ENCODE data around the gene HYDIN. TPM values are rescaled to one million over a fixed set of nuclear protein-coding genes. Genes with fewer than 3 reads are reported as not detected.
"Not testable (repeated sequence)": the region's sequence is repeated elsewhere in the genome, so short reads cannot be mapped to it uniquely, and the experiment has no call there.

The HYDIN gene
- total RNA-seq, 1 experiment from 2014 or later: 0.15 TPM

GRCh38 chr16:71225145-71225544 lies 5.4 kb downstream of the HYDIN start:
- DNase-seq (ENCODE audit: low spot score): no peak

- DNase-seq (ENCODE audit: low spot score): no peak
These were observed 12.1 kb downstream of the HYDIN start for GRCh38 chr16:71218306-71218963.

GRCh38 chr16:71217506-71217905 lies 13.0 kb downstream of the HYDIN start:
- DNase-seq (ENCODE audit: low spot score): no peak

GRCh38 chr16:71216714-71217113 lies 13.8 kb downstream of the HYDIN start:
- DNase-seq (ENCODE audit: low spot score): no peak

- no peak for DNase-seq (ENCODE audit: low spot score)
These were observed 15.7 kb downstream of the HYDIN start for GRCh38 chr16:71214746-71215381.

GRCh38 chr16:71205482-71206131 lies 24.9 kb downstream of the HYDIN start:
- no peak for DNase-seq (ENCODE audit: low spot score)

- no peak for DNase-seq (ENCODE audit: low spot score)
These were observed 26.9 kb downstream of the HYDIN start for GRCh38 chr16:71203631-71204030.

GRCh38 chr16:71201556-71201955 lies 29.0 kb downstream of the HYDIN start:
- DNase-seq (ENCODE audit: low spot score): no peak

- DNase-seq (ENCODE audit: low spot score): no peak
These were observed 29.5 kb downstream of the HYDIN start for GRCh38 chr16:71201054-71201453.

- DNase-seq (ENCODE audit: low spot score): no peak
These were observed 32.1 kb downstream of the HYDIN start for GRCh38 chr16:71198408-71198807.

GRCh38 chr16:71192387-71192786 lies 38.1 kb downstream of the HYDIN start:
- no peak for DNase-seq (ENCODE audit: low spot score)

- no peak for DNase-seq (ENCODE audit: low spot score)
These were observed 41.4 kb downstream of the HYDIN start for GRCh38 chr16:71188956-71189712.

GRCh38 chr16:71185347-71185746 lies 45.2 kb downstream of the HYDIN start:
- DNase-seq (ENCODE audit: low spot score): no peak

GRCh38 chr16:71179569-71179968 lies 51.0 kb downstream of the HYDIN start:
- DNase-seq (ENCODE audit: low spot score): no peak

- no peak for DNase-seq (ENCODE audit: low spot score)
These were observed 57.9 kb downstream of the HYDIN start for GRCh38 chr16:71172481-71173207.

GRCh38 chr16:71161007-71161406 lies 69.5 kb downstream of the HYDIN start:
- not testable (repeated sequence) for DNase-seq (ENCODE audit: low spot score)

- DNase-seq (ENCODE audit: low spot score): not testable (repeated sequence)
These were observed 73.2 kb downstream of the HYDIN start for GRCh38 chr16:71157278-71157677.

- DNase-seq (ENCODE audit: low spot score): not testable (repeated sequence)
These were observed 77.2 kb downstream of the HYDIN start for GRCh38 chr16:71153329-71153728.

- not testable (repeated sequence) for DNase-seq (ENCODE audit: low spot score)
These were observed 78.9 kb downstream of the HYDIN start for GRCh38 chr16:71151654-71152053.

GRCh38 chr16:71143246-71143645 lies 87.3 kb downstream of the HYDIN start:
- DNase-seq (ENCODE audit: low spot score): not testable (repeated sequence)

- DNase-seq (ENCODE audit: low spot score): not testable (repeated sequence)
These were observed 120.0 kb downstream of the HYDIN start for GRCh38 chr16:71110565-71110964.
